K562 (cell line): Measurements from ENCODE around the gene ENDOD1. TPM values are rescaled to one million over a fixed set of nuclear protein-coding genes. Genes with fewer than 3 reads are reported as not detected.

Experiments used
- AFF4 ChIP-seq: sonication (generic); formaldehyde crosslinking; IDR thresholded peaks from 2 replicates; pipeline ENCODE4 v1.8.0; 2023; ENCODE audit warnings: mild to moderate bottlenecking, missing genetic modification reagents
- BACH1 ChIP-seq: fragments of 200-800 bp; sonication (Bioruptor generic); IDR thresholded peaks from 2 replicates; pipeline ENCODE4 v1.6.1; 2016; ENCODE audit warnings: missing genetic modification characterization, missing compliant biosample characterization
- CBFB ChIP-seq: sonication (generic); formaldehyde crosslinking; IDR thresholded peaks from 2 replicates; pipeline ENCODE4 v1.4.0; 2020; ENCODE audit warnings: mild to moderate bottlenecking, missing genetic modification reagents
- CHD4 ChIP-seq: fragments of 200-600 bp; sonication (generic); IDR thresholded peaks from 3 replicates; pipeline ENCODE4 v1.6.1; 2012; ENCODE audit warnings: low read depth, mild to moderate bottlenecking, mixed read lengths, low read length, inconsistent platforms; ENCODE audit not compliant: insufficient read depth, insufficient replicate concordance, poor library complexity, severe bottlenecking
- FOSL1 ChIP-seq: fragments of 200-800 bp; sonication (Bioruptor generic); conservative IDR thresholded peaks from 2 replicates; pipeline ENCODE4 v1.6.1; 2016; ENCODE audit warnings: missing genetic modification characterization, missing compliant biosample characterization
- GABPA ChIP-seq: fragments of 200-800 bp; sonication (Bioruptor generic); conservative IDR thresholded peaks from 2 replicates; pipeline ENCODE4 v1.6.1; 2016; ENCODE audit warnings: low read depth, missing genetic modification characterization, missing compliant biosample characterization
- MED1 ChIP-seq: sonication (generic); formaldehyde crosslinking; IDR thresholded peaks from 2 replicates; pipeline ENCODE4 v1.8.1; 2023; ENCODE audit warnings: missing genetic modification reagents, borderline replicate concordance
- NCOA4 ChIP-seq: fragments of 450-650 bp; IDR thresholded peaks from 2 replicates; pipeline ENCODE4 v1.6.1; 2018; ENCODE audit warnings: mild to moderate bottlenecking; ENCODE audit not compliant: partially characterized antibody
- NR1H2 ChIP-seq: sonication (generic); formaldehyde crosslinking; IDR thresholded peaks from 2 replicates; pipeline ENCODE4 v1.4.0; 2020; ENCODE audit warnings: mild to moderate bottlenecking, missing genetic modification reagents
- PYGO2 ChIP-seq: fragments of 450-650 bp; IDR thresholded peaks from 2 replicates; pipeline ENCODE4 v1.6.1; 2016; ENCODE audit warnings: mild to moderate bottlenecking, missing genetic modification characterization, moderate library complexity, missing compliant biosample characterization
- SIN3A ChIP-seq, 2 experiments: fragments of 150-350 bp in 1 of 2; IDR thresholded peaks; 2 replicates each; pipeline ENCODE4 v1.6.1; 2011 to 2016; ENCODE audit warnings: borderline replicate concordance in 2 of 2, low read depth in 2 of 2, low read length in 2 of 2, mild to moderate bottlenecking in 2 of 2, moderate library complexity in 2 of 2; ENCODE audit not compliant: control insufficient read depth in 1 of 2
- SNAPC5 ChIP-seq: fragments of 250-450 bp; sonication (Bioruptor Pico); IDR thresholded peaks from 2 replicates; pipeline ENCODE4 v1.8.0; 2021; ENCODE audit warnings: moderate library complexity, mild to moderate bottlenecking, inconsistent platforms
- YY1 ChIP-seq, 3 experiments: IDR thresholded peaks; 2 replicates each; pipeline ENCODE4 v1.6.1; 2011; ENCODE audit warnings: low read length in 2 of 3, mild to moderate bottlenecking in 2 of 3, moderate library complexity in 2 of 3, borderline replicate concordance in 1 of 3, control low read depth in 1 of 3, low read depth in 1 of 3; ENCODE audit not compliant: insufficient read depth in 3 of 3, insufficient replicate concordance in 2 of 3, control insufficient read depth in 1 of 3, insufficient read length in 1 of 3; ENCODE audit errors: extremely low read depth in 1 of 3
- ZNF124 ChIP-seq: sonication (generic); formaldehyde crosslinking; IDR thresholded peaks from 2 replicates; pipeline ENCODE4 v1.8.1; 2022; ENCODE audit warnings: missing genetic modification reagents
- ZNF280B ChIP-seq: fragments of 250-450 bp; sonication (Bioruptor Pico); IDR thresholded peaks from 2 replicates; pipeline ENCODE4 v1.5.1; 2021; ENCODE audit warnings: mild to moderate bottlenecking
- ZNF282 ChIP-seq: sonication (generic); formaldehyde crosslinking; IDR thresholded peaks from 2 replicates; pipeline ENCODE4 v1.8.1; 2023; ENCODE audit warnings: missing genetic modification reagents
- ZNF507 ChIP-seq: conservative IDR thresholded peaks from 2 replicates; pipeline ENCODE4 v1.6.1; 2017; ENCODE audit warnings: missing genetic modification characterization, missing compliant biosample characterization
- polyA plus RNA-seq, 8 experiments: library from polyadenylated mRNA; depleted of rRNA in 4 of 8; stranded (reverse) in 5 of 8; unstranded in 3 of 8; fragments of >200 nt; fragmentation: Nextera tagmentation in 2 of 8; fragmentation: Illumina TruSeq in 1 of 8; extraction: Ambion mirVana in 2 of 8; extraction: Trizol in 1 of 8; gene quantifications; 2 replicates each; pipeline versions ENCODE4 v1.2.1 to v1.2.3, GENCODE V29; 2011 to 2014; ENCODE audit warnings: inconsistent platforms in 1 of 8, missing spikeins in 1 of 8
- total RNA-seq, 7 experiments: library from RNA; depleted of rRNA in 6 of 7; stranded (reverse); fragments of >200 nt in 6 of 7; fragmentation: Illumina TruSeq in 2 of 7; extraction: Trizol in 2 of 7; gene quantifications; 2 replicates each; pipeline versions ENCODE4 v1.2.1 to v1.2.3, GENCODE V29; 2011 to 2021; ENCODE audit warnings: low replicate concordance in 1 of 7
- TF ChIP-seq, protein P1 (sequence below): IDR thresholded peaks from 2 replicates; pipeline ENCODE4 v1.6.1; 2012; ENCODE audit warnings: low read depth, low read length, improper control_type of control experiment, borderline replicate concordance
- TF ChIP-seq, protein P2 (sequence below): sonication (generic); formaldehyde crosslinking; IDR thresholded peaks from 2 replicates; pipeline ENCODE4 v1.8.1; 2023; ENCODE audit warnings: mild to moderate bottlenecking, missing genetic modification reagents

ENDOD1 gene
- total and polyA plus RNA-seq, 9 of the 15 experiments (the other 6 are each of a cell fraction or from before 2014, with no cell fraction given), result 4.2 to 11.8 (median 9.3) TPM

GRCh38 chr11:95100191-95100648 lies 10.6 kb downstream of the ENDOD1 start (continued):
- TF ChIP-seq, protein P1, sequence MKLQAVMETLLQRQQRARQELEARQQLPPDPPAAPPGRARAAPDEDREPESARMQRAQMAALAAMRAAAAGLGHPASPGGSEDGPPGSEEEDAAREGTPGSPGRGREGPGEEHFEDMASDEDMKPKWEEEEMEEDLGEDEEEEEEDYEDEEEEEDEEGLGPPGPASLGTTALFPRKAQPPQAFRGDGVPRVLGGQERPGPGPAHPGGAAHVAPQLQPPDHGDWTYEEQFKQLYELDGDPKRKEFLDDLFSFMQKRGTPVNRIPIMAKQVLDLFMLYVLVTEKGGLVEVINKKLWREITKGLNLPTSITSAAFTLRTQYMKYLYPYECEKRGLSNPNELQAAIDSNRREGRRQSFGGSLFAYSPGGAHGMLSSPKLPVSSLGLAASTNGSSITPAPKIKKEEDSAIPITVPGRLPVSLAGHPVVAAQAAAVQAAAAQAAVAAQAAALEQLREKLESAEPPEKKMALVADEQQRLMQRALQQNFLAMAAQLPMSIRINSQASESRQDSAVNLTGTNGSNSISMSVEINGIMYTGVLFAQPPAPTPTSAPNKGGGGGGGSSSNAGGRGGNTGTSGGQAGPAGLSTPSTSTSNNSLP, result no peak
- TF ChIP-seq NCOA4, result no peak
- peak; percentile 31; the same call in 1 of the 2 replicates for TF ChIP-seq BACH1
- TF ChIP-seq FOSL1 (tag), result peak; percentile 82
- TF ChIP-seq SIN3A (IDR thresholded peaks at IDR 0.05; ENCODE audit: borderline replicate concordance in 2 of 2, control insufficient read depth in 1 of 2, low read depth in 2 of 2, low read length in 2 of 2), result no peak
- TF ChIP-seq ZNF124 (CRISPR knock-in tag), result no peak
- no peak for TF ChIP-seq CHD4
- TF ChIP-seq PYGO2 (tag), result peak; percentile 92
- no peak for TF ChIP-seq ZNF282 (CRISPR knock-in tag)
- no peak for TF ChIP-seq SNAPC5 (CRISPR knock-in tag)
- no peak for TF ChIP-seq YY1 (IDR thresholded peaks at IDR 0.05; ENCODE audit: borderline replicate concordance in 1 of 3, control insufficient read depth in 1 of 3, extremely low read depth in 1 of 3, insufficient read depth in 3 of 3, insufficient read length in 1 of 3, insufficient replicate concordance in 2 of 3, low read depth in 1 of 3, low read length in 2 of 3)
- TF ChIP-seq GABPA, result no peak
- TF ChIP-seq, protein P2, sequence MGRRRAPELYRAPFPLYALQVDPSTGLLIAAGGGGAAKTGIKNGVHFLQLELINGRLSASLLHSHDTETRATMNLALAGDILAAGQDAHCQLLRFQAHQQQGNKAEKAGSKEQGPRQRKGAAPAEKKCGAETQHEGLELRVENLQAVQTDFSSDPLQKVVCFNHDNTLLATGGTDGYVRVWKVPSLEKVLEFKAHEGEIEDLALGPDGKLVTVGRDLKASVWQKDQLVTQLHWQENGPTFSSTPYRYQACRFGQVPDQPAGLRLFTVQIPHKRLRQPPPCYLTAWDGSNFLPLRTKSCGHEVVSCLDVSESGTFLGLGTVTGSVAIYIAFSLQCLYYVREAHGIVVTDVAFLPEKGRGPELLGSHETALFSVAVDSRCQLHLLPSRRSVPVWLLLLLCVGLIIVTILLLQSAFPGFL (CRISPR knock-in tag), result no peak
- TF ChIP-seq CBFB (CRISPR knock-in tag), result no peak
- TF ChIP-seq ZNF280B, result no peak
- no peak for TF ChIP-seq AFF4 (CRISPR knock-in tag)
- TF ChIP-seq MED1 (CRISPR knock-in tag), result no peak
- no peak for TF ChIP-seq NR1H2 (CRISPR knock-in tag)
- no peak for TF ChIP-seq ZNF507 (tag)
